ENCODE results near the gene TMEM203. TPM values are rescaled to one million over a fixed set of nuclear protein-coding genes. Genes with fewer than 3 reads are reported as not detected.

Gene TMEM203
- total and polyA plus RNA-seq, 2 of the 13 experiments (the other 11 are each of a cell fraction or from before 2014, with no cell fraction given) = 23.4 to 36.7 TPM

GRCh38 chr9:137200311-137201204 is 4.9 kb downstream of the TMEM203 start, which contains the start of gene TPRN (continued):
- TF ChIP-seq HIC2 (CRISPR knock-in tag; IDR thresholded peaks at IDR 0.05; ENCODE audit: low read depth) = peak; percentile 67
- TF ChIP-seq PAF1 (CRISPR knock-in tag; IDR thresholded peaks at IDR 0.05) = no peak
- TF ChIP-seq ZNF430 (CRISPR knock-in tag; IDR thresholded peaks at IDR 0.05) = peak; percentile 80; the same call in 1 of the 2 replicates
- TF ChIP-seq CAMTA2 (CRISPR knock-in tag; IDR thresholded peaks at IDR 0.05; ENCODE audit: borderline replicate concordance) = no peak
- TF ChIP-seq CSRNP1 (CRISPR knock-in tag; IDR thresholded peaks at IDR 0.05) = peak; percentile 87
- TF ChIP-seq YEATS4 (CRISPR knock-in tag; IDR thresholded peaks at IDR 0.05; ENCODE audit: borderline replicate concordance) = peak; percentile 94
- peak; percentile 61; the same call in 1 of the 2 replicates for TF ChIP-seq FOXJ3 (CRISPR knock-in tag; IDR thresholded peaks at IDR 0.05; ENCODE audit: borderline replicate concordance)
- TF ChIP-seq IKZF5 (CRISPR knock-in tag; IDR thresholded peaks at IDR 0.05) = peak; percentile 91
- no peak; the same call in 1 of the 2 replicates for TF ChIP-seq DPF2 (CRISPR knock-in tag; IDR thresholded peaks at IDR 0.05; ENCODE audit: borderline replicate concordance, low read depth)
- peak; percentile 60; the same call in 1 of the 2 replicates for TF ChIP-seq ATF2 (CRISPR knock-in tag; IDR thresholded peaks at IDR 0.05)
- no peak for TF ChIP-seq ATF4 (CRISPR knock-in tag; IDR thresholded peaks at IDR 0.05)
- TF ChIP-seq ZUFSP (CRISPR knock-in tag; IDR thresholded peaks at IDR 0.05; ENCODE audit: borderline replicate concordance) = no peak
- TF ChIP-seq MAZ (IDR thresholded peaks at IDR 0.05; ENCODE audit: borderline replicate concordance, low read depth, low read length) = no peak; the same call in none of the 2 replicates
- peak; percentile 86 for TF ChIP-seq MAZ (CRISPR knock-in tag; IDR thresholded peaks at IDR 0.05; ENCODE audit: low read depth)
- no peak for TF ChIP-seq ADNP (CRISPR knock-in tag; IDR thresholded peaks at IDR 0.05)
- no peak for TF ChIP-seq TSC22D2 (CRISPR knock-in tag; IDR thresholded peaks at IDR 0.05; ENCODE audit: borderline replicate concordance)
